OCI-LY7 (cell line): Measurements from ENCODE around the gene KAT14. TPM values are rescaled to one million over a fixed set of nuclear protein-coding genes. Genes with fewer than 3 reads are reported as not detected.
"Not testable (repeated sequence)": the region's sequence is repeated elsewhere in the genome, so short reads cannot be mapped to it uniquely, and the experiment has no call there.

Experiments used
- Bru-seq: library from RNA; stranded (reverse); fragments of 400-500 nt; gene quantifications from one replicate; lab custom pipeline; 2021; lab: Mats Ljungman, UMichigan
- BruChase-seq, 2 experiments: library from RNA; stranded (reverse); fragments of 400-500 nt; gene quantifications; one replicate each; lab custom pipeline; 2021; lab: Mats Ljungman, UMichigan
- BruUV-seq: library from RNA; stranded (reverse); fragments of 400-500 nt; replicated peaks from 2 replicates; lab custom pipeline; 2021; lab: Mats Ljungman, UMichigan
- CTCF ChIA-PET: fragments of 300-600 bp; sonication (Branson Sonifier 250); formaldehyde crosslinking; loops from one replicate; lab custom pipeline; 2022; ENCODE audit warnings: antibody characterized with exemption; ENCODE audit not compliant: unreplicated experiment; lab: Charles Lee
- POLR2A ChIA-PET: fragments of 300-600 bp; sonication (Branson Sonifier 250); formaldehyde crosslinking; loops from one replicate; lab custom pipeline; 2022; ENCODE audit warnings: antibody characterized with exemption; lab: Charles Lee
- DNase-seq: peaks from one replicate; pipeline ENCODE4 v3.0.0-alpha.2; 2015; ENCODE audit warnings: low spot score
- H2AFZ ChIP-seq: fragments of 200-600 bp; sonication (generic), shearing (Covaris generic); 2 replicates; pipeline ENCODE4 v1.6.1; 2014; ENCODE audit warnings: mild to moderate bottlenecking, antibody characterized with exemption, low read length, moderate library complexity
- H3K27ac ChIP-seq: fragments of 200-600 bp; sonication (generic); 2 replicates; pipeline ENCODE4 v1.5.1; 2014; ENCODE audit warnings: mixed run types, low read depth, mild to moderate bottlenecking, moderate library complexity, low read length, inconsistent platforms; ENCODE audit not compliant: poor library complexity, severe bottlenecking
- H3K36me3 ChIP-seq: fragments of 200-600 bp; sonication (generic); 2 replicates; pipeline ENCODE4 v1.6.1; 2014; ENCODE audit warnings: mild to moderate bottlenecking, antibody characterized with exemption, low read length, moderate library complexity, mixed read lengths; ENCODE audit not compliant: insufficient read depth
- H3K4me1 ChIP-seq: fragments of 200-600 bp; sonication (generic); 2 replicates; pipeline ENCODE4 v1.5.1; 2014; ENCODE audit warnings: mild to moderate bottlenecking, low read length; ENCODE audit not compliant: insufficient read depth, poor library complexity, severe bottlenecking
- H3K4me2 ChIP-seq: fragments of 200-600 bp; sonication (generic); 2 replicates; pipeline ENCODE4 v1.6.1; 2014; ENCODE audit warnings: mild to moderate bottlenecking, low read length
- H3K4me3 ChIP-seq: fragments of 200-600 bp; sonication (generic); 2 replicates; pipeline ENCODE4 v1.5.1; 2014; ENCODE audit warnings: mild to moderate bottlenecking, low read depth, low read length; ENCODE audit not compliant: poor library complexity, severe bottlenecking
- H3K79me2 ChIP-seq: fragments of 200-600 bp; sonication (generic); 2 replicates; pipeline ENCODE4 v1.6.1; 2016; ENCODE audit warnings: low read depth, mild to moderate bottlenecking, low read length, moderate library complexity, mixed read lengths; ENCODE audit not compliant: insufficient read depth
- H3K9me2 ChIP-seq: fragments of 200-600 bp; sonication (generic); 2 replicates; pipeline ENCODE4 v1.6.1; 2016; ENCODE audit warnings: mild to moderate bottlenecking, low read length, mixed read lengths; ENCODE audit not compliant: insufficient read depth
- H3K9me3 ChIP-seq: fragments of 200-600 bp; sonication (generic); 2 replicates; pipeline ENCODE4 v1.6.1; 2014; ENCODE audit warnings: mild to moderate bottlenecking, mixed run types, low read length, mixed read lengths
- H4K20me1 ChIP-seq: fragments of 200-600 bp; sonication (generic); 2 replicates; pipeline ENCODE4 v1.6.1; 2014; ENCODE audit warnings: mild to moderate bottlenecking, antibody characterized with exemption, low read length, moderate library complexity, mixed read lengths; ENCODE audit not compliant: insufficient read depth
- EZH2phosphoT487 ChIP-seq: fragments of 200-600 bp; sonication (generic); IDR thresholded peaks from 2 replicates; pipeline ENCODE4 v1.6.1; 2018; ENCODE audit warnings: low read depth, borderline replicate concordance, mild to moderate bottlenecking, mixed run types, antibody characterized with exemption, low read length, moderate library complexity, mixed read lengths
- intact Hi-C: fragments of 100-400 bp; cut with micrococcal nuclease; formaldehyde crosslinking; loops from one replicate; pipeline ENCODE4 v1.10.0; 2022; ENCODE audit not compliant: unreplicated experiment
- long read RNA-seq: library from polyadenylated mRNA; stranded (forward); transcript quantifications from one replicate; pipeline ENCODE4 v2.0.0, GENCODE V29; 2022
- total RNA-seq, 2 experiments: library from RNA; depleted of rRNA in 1 of 2; stranded (reverse); fragments of >200 nt in 1 of 2; shearing (Covaris generic) in 1 of 2; gene quantifications; 2 replicates each; pipeline ENCODE4 v1.2.3, GENCODE V29; 2014 to 2022
- TF ChIP-seq, protein P1 (sequence below): fragments of 200-600 bp; sonication (generic); conservative IDR thresholded peaks from 2 replicates; pipeline ENCODE4 v1.5.1; 2014; ENCODE audit warnings: mild to moderate bottlenecking, antibody characterized with exemption, low read length, moderate library complexity, mixed read lengths

The KAT14 gene, protein sequence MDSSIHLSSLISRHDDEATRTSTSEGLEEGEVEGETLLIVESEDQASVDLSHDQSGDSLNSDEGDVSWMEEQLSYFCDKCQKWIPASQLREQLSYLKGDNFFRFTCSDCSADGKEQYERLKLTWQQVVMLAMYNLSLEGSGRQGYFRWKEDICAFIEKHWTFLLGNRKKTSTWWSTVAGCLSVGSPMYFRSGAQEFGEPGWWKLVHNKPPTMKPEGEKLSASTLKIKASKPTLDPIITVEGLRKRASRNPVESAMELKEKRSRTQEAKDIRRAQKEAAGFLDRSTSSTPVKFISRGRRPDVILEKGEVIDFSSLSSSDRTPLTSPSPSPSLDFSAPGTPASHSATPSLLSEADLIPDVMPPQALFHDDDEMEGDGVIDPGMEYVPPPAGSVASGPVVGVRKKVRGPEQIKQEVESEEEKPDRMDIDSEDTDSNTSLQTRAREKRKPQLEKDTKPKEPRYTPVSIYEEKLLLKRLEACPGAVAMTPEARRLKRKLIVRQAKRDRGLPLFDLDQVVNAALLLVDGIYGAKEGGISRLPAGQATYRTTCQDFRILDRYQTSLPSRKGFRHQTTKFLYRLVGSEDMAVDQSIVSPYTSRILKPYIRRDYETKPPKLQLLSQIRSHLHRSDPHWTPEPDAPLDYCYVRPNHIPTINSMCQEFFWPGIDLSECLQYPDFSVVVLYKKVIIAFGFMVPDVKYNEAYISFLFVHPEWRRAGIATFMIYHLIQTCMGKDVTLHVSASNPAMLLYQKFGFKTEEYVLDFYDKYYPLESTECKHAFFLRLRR
- total RNA-seq (2014; rRNA removed; shearing (Covaris generic)) (13.1 and 14.9 TPM in 2 replicates), total RNA-seq (2022) (18.8 and 19.6 TPM in 2 replicates), Bru-seq, nascent RNA (percentile 67 among the genes with signal in this experiment), BruChase-seq, experiment 1, labeled RNA remaining after a 6-hour chase (percentile 60 among the genes with signal in this experiment), BruChase-seq, experiment 2, labeled RNA remaining after a 2-hour chase (percentile 64 among the genes with signal in this experiment)
- long read RNA-seq, transcript KAT14-203 (2 exons, 949 nt): major isoform, 8 of 61 reads
- long read RNA-seq, partial matches to known transcripts: 2 of 61 reads
- long read RNA-seq, other reads (novel, unspliced or antisense): 51 of 61 reads

GRCh38 chr20:18137412-18138265 is at the start of gene KAT14, which contains the start of gene PET117:
KAT14 (plus strand) TSS chr20:18137863; CDS start chr20:18142661, 4,798 bp downstream.
PET117 (plus strand) TSS chr20:18137863; CDS start chr20:18137956, 93 bp downstream.
- TF ChIP-seq EZH2phosphoT487: no peak
- TF ChIP-seq, protein P1, sequence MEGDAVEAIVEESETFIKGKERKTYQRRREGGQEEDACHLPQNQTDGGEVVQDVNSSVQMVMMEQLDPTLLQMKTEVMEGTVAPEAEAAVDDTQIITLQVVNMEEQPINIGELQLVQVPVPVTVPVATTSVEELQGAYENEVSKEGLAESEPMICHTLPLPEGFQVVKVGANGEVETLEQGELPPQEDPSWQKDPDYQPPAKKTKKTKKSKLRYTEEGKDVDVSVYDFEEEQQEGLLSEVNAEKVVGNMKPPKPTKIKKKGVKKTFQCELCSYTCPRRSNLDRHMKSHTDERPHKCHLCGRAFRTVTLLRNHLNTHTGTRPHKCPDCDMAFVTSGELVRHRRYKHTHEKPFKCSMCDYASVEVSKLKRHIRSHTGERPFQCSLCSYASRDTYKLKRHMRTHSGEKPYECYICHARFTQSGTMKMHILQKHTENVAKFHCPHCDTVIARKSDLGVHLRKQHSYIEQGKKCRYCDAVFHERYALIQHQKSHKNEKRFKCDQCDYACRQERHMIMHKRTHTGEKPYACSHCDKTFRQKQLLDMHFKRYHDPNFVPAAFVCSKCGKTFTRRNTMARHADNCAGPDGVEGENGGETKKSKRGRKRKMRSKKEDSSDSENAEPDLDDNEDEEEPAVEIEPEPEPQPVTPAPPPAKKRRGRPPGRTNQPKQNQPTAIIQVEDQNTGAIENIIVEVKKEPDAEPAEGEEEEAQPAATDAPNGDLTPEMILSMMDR: no peak
- Histone ChIP-seq H3K4me2 (peak within 1 kb of the TSS; percentile 100), H4K20me1 (no peaks in the 10 kb centered on the region), H2AFZ (peak within 1 kb of the TSS; percentile 98), H3K79me2 (peaks cover 32% of the 10 kb centered on the region), H3K9me2 (no peaks in the 10 kb centered on the region), H3K9me3 (no peaks in the 10 kb centered on the region), H3K4me1 (peaks cover 19% of the 10 kb centered on the region), H3K4me3 (peak within 1 kb of the TSS; percentile 99), H3K27ac (peak within 1 kb of the TSS; percentile 57), H3K36me3 (peaks cover 15% of the 10 kb centered on the region)
- intact Hi-C loops: loop anchor here (5.0 to 10.0 kb wide), 2 partner anchors 150 to 633 kb away; partner anchors contain the start of gene ZNF133
- peak; percentile 95 for DNase-seq
- BruUV-seq: no TSS peak
- POLR2A ChIA-PET: interaction anchor here (0.7 to 1.9 kb wide), 5 partner anchors 8 to 151 kb away, joined by 3 to 12 read pairs (median 3); partner anchors contain the start of gene ZNF133
- CTCF ChIA-PET: interaction anchor here (0.5 kb wide), 1 partner anchor 559 kb away, joined by 3 read pairs; no protein-coding TSS in a partner anchor

- H4K20me1 ChIP-seq, CTCF ChIA-PET, H3K4me2 ChIP-seq, H3K27ac ChIP-seq, H3K4me1 ChIP-seq, POLR2A ChIA-PET, H2AFZ ChIP-seq, H3K79me2 ChIP-seq, H3K9me3 ChIP-seq, DNase-seq, BruUV-seq, H3K9me2 ChIP-seq, intact Hi-C loops, H3K36me3 ChIP-seq, H3K4me3 ChIP-seq: not testable (repeated sequence)
These were observed 49.4 kb upstream of the KAT14 start for GRCh38 chr20:18088298-18088697.

GRCh38 chr20:18088841-18089240 is 48.8 kb upstream of the KAT14 start:
- H3K36me3 ChIP-seq, DNase-seq, POLR2A ChIA-PET, H4K20me1 ChIP-seq, H3K9me3 ChIP-seq, H2AFZ ChIP-seq, CTCF ChIA-PET, H3K4me1 ChIP-seq, H3K79me2 ChIP-seq, H3K9me2 ChIP-seq, H3K4me2 ChIP-seq, H3K4me3 ChIP-seq, intact Hi-C loops, BruUV-seq, H3K27ac ChIP-seq: not testable (repeated sequence)
